Naive thymus-derived CD4-positive, alpha-beta T cell (primary cell): ENCODE data around the gene DUS2. TPM values are rescaled to one million over a fixed set of nuclear protein-coding genes. Genes with fewer than 3 reads are reported as not detected.

Experiments
- ATAC-seq: fragments of 150-1000 bp; cut with Tn5 transposase; 2 replicates; pipeline ENCODE4 v1.10.0; 2021; ENCODE audit warnings: mild to moderate bottlenecking, moderate library complexity
- CTCF ChIA-PET: fragments of 350-600 bp; sonication (Branson Sonifier 250); formaldehyde crosslinking; loops from one replicate; lab custom pipeline; 2021; ENCODE audit warnings: antibody characterized with exemption; lab: Charles Lee
- POLR2A ChIA-PET: fragments of 350-600 bp; sonication (Branson Sonifier 250); formaldehyde crosslinking; loops from one replicate; lab custom pipeline; 2021; ENCODE audit warnings: antibody characterized with exemption, inconsistent platforms; lab: Charles Lee
- DNase-seq, 9 donors: peaks; one replicate each; pipeline versions ENCODE4 v3.0.0 to v3.0.0-alpha.2; 2020 to 2022; ENCODE audit warnings: mixed read lengths in 1 of 9
- H3K27ac ChIP-seq: one replicate; pipeline ENCODE4 v1.7.0; 2013; ENCODE audit warnings: mild to moderate bottlenecking, low read depth, low read length, moderate library complexity
- H3K27me3 ChIP-seq, 2 donors: one replicate each; pipeline ENCODE4 v1.7.0; 2013; ENCODE audit warnings: low read length in 2 of 2, mild to moderate bottlenecking in 2 of 2, moderate library complexity in 2 of 2; ENCODE audit not compliant: control insufficient read depth in 2 of 2, insufficient read depth in 2 of 2
- H3K36me3 ChIP-seq, 3 experiments: 1 replicate in 2 of 3; 2 replicates in 1 of 3; pipeline ENCODE4 v1.7.0; 2013; ENCODE audit warnings: low read length in 3 of 3, mild to moderate bottlenecking in 3 of 3, moderate library complexity in 1 of 3; ENCODE audit not compliant: insufficient read depth in 3 of 3, control insufficient read depth in 2 of 3
- H3K4me1 ChIP-seq, 2 donors: one replicate each; pipeline ENCODE4 v1.7.0; 2013; ENCODE audit warnings: low read length in 2 of 2, mild to moderate bottlenecking in 2 of 2, moderate library complexity in 1 of 2; ENCODE audit not compliant: control insufficient read depth in 2 of 2, insufficient read depth in 2 of 2
- H3K4me3 ChIP-seq: 2 replicates; pipeline ENCODE4 v1.7.0; 2013; ENCODE audit warnings: mild to moderate bottlenecking, low read length
- H3K9me3 ChIP-seq, 3 experiments: 1 replicate in 2 of 3; 2 replicates in 1 of 3; pipeline ENCODE4 v1.7.0; 2013; ENCODE audit warnings: low read length in 3 of 3; ENCODE audit not compliant: control insufficient read depth in 2 of 3
- H3K27ac Mint-ChIP-seq, 9 donors: one replicate each; pipeline ENCODE4 v1.8.0; 2020 to 2022; ENCODE audit warnings: mixed read lengths in 9 of 9, mild to moderate bottlenecking in 8 of 9, moderate library complexity in 5 of 9, inconsistent platforms in 2 of 9
- H3K27me3 Mint-ChIP-seq, 5 donors: one replicate each; pipeline ENCODE4 v1.8.0; 2021 to 2022; ENCODE audit warnings: mixed read lengths in 5 of 5, mild to moderate bottlenecking in 1 of 5
- H3K36me3 Mint-ChIP-seq, 5 donors: one replicate each; pipeline ENCODE4 v1.8.0; 2020 to 2022; ENCODE audit warnings: mixed read lengths in 5 of 5, mild to moderate bottlenecking in 3 of 5, inconsistent platforms in 1 of 5
- H3K4me1 Mint-ChIP-seq, 7 donors: one replicate each; pipeline ENCODE4 v1.8.0; 2020 to 2022; ENCODE audit warnings: mixed read lengths in 7 of 7, mild to moderate bottlenecking in 3 of 7, inconsistent platforms in 1 of 7
- H3K4me3 Mint-ChIP-seq, 10 donors: one replicate each; pipeline ENCODE4 v1.8.0; 2020 to 2022; ENCODE audit warnings: mild to moderate bottlenecking in 10 of 10, mixed read lengths in 10 of 10, moderate library complexity in 6 of 10, inconsistent platforms in 2 of 10
- H3K9me3 Mint-ChIP-seq, 11 donors: one replicate each; pipeline ENCODE4 v1.8.0; 2020 to 2022; ENCODE audit warnings: mixed read lengths in 11 of 11, mild to moderate bottlenecking in 4 of 11, inconsistent platforms in 1 of 11, moderate library complexity in 1 of 11
- intact Hi-C, 2 donors: fragments of 100-400 bp; cut with micrococcal nuclease; formaldehyde crosslinking; loops; one replicate each; pipeline ENCODE4 v1.15.1; 2023
- polyA plus RNA-seq, 2 donors: library from polyadenylated mRNA; unstranded; fragments of 300-500 nt; fragmentation: Illumina TruSeq; gene quantifications; one replicate each; pipeline ENCODE4 v1.2.3, GENCODE V29; 2021
- total RNA-seq, 6 experiments: library from RNA in 5 of 6; stranded (reverse) in 5 of 6; gene quantifications; 1 replicate in 5 of 6; 2 replicates in 1 of 6; pipeline ENCODE4 v1.2.3 and lab custom pipeline; 2021 to 2026

DUS2 gene
- total and polyA plus RNA-seq, 7 experiments from 2014 or later, result 8.7 to 25.9 (median 15.3) TPM

- ChIA-PET POLR2A (interaction anchor here (0.7 to 17.2 kb wide), 6 partner anchors 7 to 226 kb away, joined by 3 to 300 read pairs (median 4); partner anchors contain the start of genes DDX28, DPEP2, DUS2 and NFATC3), CTCF (interaction anchor here (0.6 to 2.6 kb wide), 3 partner anchors 8 to 137 kb away, joined by 3 to 23 read pairs (median 3); partner anchors contain the start of gene NFATC3)
- Histone ChIP-seq H3K9me3 (no peaks in the 10 kb centered on the region), H3K4me1 (peaks cover 74 to 86% of the 10 kb centered on the region in 2 donors), H3K36me3 (peaks cover 0 to 14% (median 0%) of the 10 kb centered on the region in 3 experiments), H3K4me3 (no peak overlapping the region), H3K27ac (peak overlapping the region; percentile 35), H3K27me3 (no peaks in the 10 kb centered on the region)
- Mint-ChIP-seq H3K27ac (peak overlapping the region; percentile 15 to 90 (median 79)), H3K27me3 (no peaks in the 10 kb centered on the region), H3K4me3 (peak overlapping the region in 3 of 10 donors; percentile 11 to 59 (median 21)), H3K4me1 (peaks cover 63 to 88% (median 83%) of the 10 kb centered on the region in 7 donors), H3K36me3 (peaks cover 7 to 43% (median 20%) of the 10 kb centered on the region in 5 donors), H3K9me3 (no peaks in the 10 kb centered on the region)
- DNase-seq, result no peak
- ATAC-seq, result no peak
- intact Hi-C loops, result no loop called here
Measured at GRCh38 chr16:68076560-68076959, 53.5 kb downstream of the DUS2 start.

DNA sequence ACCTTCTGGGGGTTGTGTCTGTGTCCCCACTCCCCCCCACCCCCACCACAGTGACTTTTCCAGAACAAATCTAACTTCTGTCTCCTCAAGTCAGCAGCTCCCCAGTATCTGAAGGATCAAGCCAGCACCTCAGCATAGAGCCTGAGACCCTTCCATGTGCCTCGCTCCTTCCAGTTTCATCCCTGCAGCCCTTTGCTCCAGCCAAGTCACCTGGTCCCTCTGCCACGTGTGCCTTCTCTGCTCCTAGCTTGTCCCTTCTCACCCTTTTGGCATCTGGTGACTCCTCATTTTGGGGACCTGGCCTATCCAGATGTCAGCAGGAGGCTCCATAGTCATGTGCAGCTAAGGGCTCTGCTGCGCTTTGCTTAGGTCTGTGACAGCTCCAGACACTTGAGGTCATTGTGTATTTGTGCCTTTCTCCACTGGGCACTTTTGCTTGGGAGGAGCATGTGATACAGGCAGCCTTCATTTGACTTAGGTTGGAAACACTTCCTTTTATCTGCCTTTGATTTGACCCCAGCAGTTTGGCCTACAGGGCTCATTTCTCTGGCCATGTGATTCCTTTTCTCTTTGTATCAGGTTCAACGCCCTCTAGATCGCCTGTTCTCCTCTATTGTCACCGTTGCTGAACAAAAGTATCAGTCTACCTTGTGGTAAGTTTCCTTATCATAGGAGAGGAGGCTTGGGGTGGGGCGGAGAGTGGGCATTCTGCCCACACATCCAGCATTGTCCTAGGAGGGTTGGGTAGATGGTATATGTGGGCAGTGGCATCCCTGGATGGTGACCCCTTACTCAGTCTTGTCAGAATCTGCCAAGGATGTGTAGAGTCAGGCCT is 55.0 kb downstream of the DUS2 start:
- intact Hi-C loops, result no loop called here
- no peaks in the 10 kb centered on the region for H3K27me3 Mint-ChIP-seq
- peaks cover 0 to 10% (median 0%) of the 10 kb centered on the region in 3 experiments for H3K36me3 ChIP-seq
- ChIA-PET POLR2A (interaction anchor here (12.7 kb wide), 1 partner anchor 10 kb away, joined by 300 read pairs; no protein-coding TSS in a partner anchor), CTCF (no interaction called here)
- peaks cover 80 to 87% of the 10 kb centered on the region in 2 donors for H3K4me1 ChIP-seq
- H3K27me3 ChIP-seq, result no peaks in the 10 kb centered on the region
- no peak for DNase-seq
- no peak overlapping the region for H3K4me3 ChIP-seq
- peak overlapping the region; percentile 76 for H3K27ac ChIP-seq
- no peaks in the 10 kb centered on the region for H3K9me3 ChIP-seq
- peaks cover 69 to 88% (median 83%) of the 10 kb centered on the region in 7 donors for H3K4me1 Mint-ChIP-seq
- no peaks in the 10 kb centered on the region for H3K9me3 Mint-ChIP-seq
- H3K27ac Mint-ChIP-seq, result peak overlapping the region; percentile 56 to 95 (median 92)
- H3K4me3 Mint-ChIP-seq, result peak overlapping the region in 6 of 10 donors; percentile 4 to 85 (median 60)
- ATAC-seq, result no peak
- peaks cover 7 to 41% (median 20%) of the 10 kb centered on the region in 5 donors for H3K36me3 Mint-ChIP-seq

DNA sequence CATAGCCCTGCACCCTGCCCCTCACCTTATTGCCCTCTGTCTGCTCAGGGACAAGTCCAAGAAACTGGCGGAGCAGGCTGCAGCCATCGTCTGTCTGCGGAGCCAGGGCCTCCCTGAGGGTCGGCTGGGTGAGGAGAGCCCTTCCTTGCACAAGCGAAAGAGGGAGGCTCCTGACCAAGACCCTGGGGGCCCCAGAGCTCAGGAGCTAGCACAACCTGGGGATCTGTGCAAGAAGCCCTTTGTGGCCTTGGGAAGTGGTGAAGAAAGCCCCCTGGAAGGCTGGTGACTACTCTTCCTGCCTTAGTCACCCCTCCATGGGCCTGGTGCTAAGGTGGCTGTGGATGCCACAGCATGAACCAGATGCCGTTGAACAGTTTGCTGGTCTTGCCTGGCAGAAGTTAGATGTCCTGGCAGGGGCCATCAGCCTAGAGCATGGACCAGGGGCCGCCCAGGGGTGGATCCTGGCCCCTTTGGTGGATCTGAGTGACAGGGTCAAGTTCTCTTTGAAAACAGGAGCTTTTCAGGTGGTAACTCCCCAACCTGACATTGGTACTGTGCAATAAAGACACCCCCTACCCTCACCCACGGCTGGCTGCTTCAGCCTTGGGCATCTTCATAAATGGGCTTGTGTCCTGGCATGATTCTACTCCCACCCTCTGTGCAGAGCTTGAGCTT is 55.8 kb downstream of the DUS2 start:
- peak overlapping the region; percentile 40 for H3K4me3 ChIP-seq
- H3K27me3 Mint-ChIP-seq, result no peaks in the 10 kb centered on the region
- H3K9me3 Mint-ChIP-seq, result no peaks in the 10 kb centered on the region
- POLR2A ChIA-PET, result interaction anchor here (0.6 to 12.7 kb wide), 6 partner anchors 11 to 339 kb away, joined by 3 to 300 read pairs (median 5); no protein-coding TSS in a partner anchor
- H3K27ac ChIP-seq, result peak overlapping the region; percentile 76
- CTCF ChIA-PET, result interaction anchor here (2.9 kb wide), 1 partner anchor 14 kb away, joined by 13 read pairs; no protein-coding TSS in a partner anchor
- H3K27ac Mint-ChIP-seq, result peak overlapping the region; percentile 85 to 95 (median 93)
- DNase-seq (peak in 1 of 9 donors; percentile 25), ATAC-seq (no peak)
- no peaks in the 10 kb centered on the region for H3K27me3 ChIP-seq
- H3K4me3 Mint-ChIP-seq, result peak overlapping the region; percentile 21 to 86 (median 80)
- no peaks in the 10 kb centered on the region for H3K9me3 ChIP-seq
- H3K4me1 Mint-ChIP-seq, result peaks cover 75 to 93% (median 88%) of the 10 kb centered on the region in 7 donors
- peaks cover 0 to 7% (median 0%) of the 10 kb centered on the region in 3 experiments for H3K36me3 ChIP-seq
- intact Hi-C loops, result loop anchor here (1.0 kb wide), 1 partner anchor 9 kb away; no protein-coding TSS in a partner anchor
- peaks cover 86 to 88% of the 10 kb centered on the region in 2 donors for H3K4me1 ChIP-seq
- H3K36me3 Mint-ChIP-seq, result peaks cover 7 to 40% (median 20%) of the 10 kb centered on the region in 5 donors

GRCh38 chr16:68079376-68079625 is 56.2 kb downstream of the DUS2 start:
- Mint-ChIP-seq H3K4me3 (peak overlapping the region; percentile 55 to 86 (median 80)), H3K9me3 (no peaks in the 10 kb centered on the region), H3K27me3 (no peaks in the 10 kb centered on the region), H3K27ac (peak overlapping the region; percentile 85 to 95 (median 93)), H3K36me3 (peaks cover 7 to 36% (median 16%) of the 10 kb centered on the region in 5 donors), H3K4me1 (peaks cover 75 to 93% (median 88%) of the 10 kb centered on the region in 7 donors)
- POLR2A ChIA-PET, result interaction anchor here (0.9 to 12.7 kb wide), 6 partner anchors 11 to 339 kb away, joined by 3 to 300 read pairs (median 8); no protein-coding TSS in a partner anchor
- H3K4me3 ChIP-seq, result peak overlapping the region; percentile 40
- peaks cover 86 to 88% of the 10 kb centered on the region in 2 donors for H3K4me1 ChIP-seq
- CTCF ChIA-PET, result interaction anchor here (2.9 to 6.8 kb wide), 2 partner anchors 9 to 15 kb away, joined by 13 to 57 read pairs; no protein-coding TSS in a partner anchor
- peak overlapping the region; percentile 76 for H3K27ac ChIP-seq
- no peaks in the 10 kb centered on the region for H3K9me3 ChIP-seq
- no peak for DNase-seq
- ATAC-seq, result no peak
- H3K36me3 ChIP-seq, result peaks cover 0 to 7% (median 0%) of the 10 kb centered on the region in 3 experiments
- intact Hi-C loops, result loop anchor here (1.0 kb wide), 1 partner anchor 9 kb away; no protein-coding TSS in a partner anchor
- H3K27me3 ChIP-seq, result no peaks in the 10 kb centered on the region

DNA sequence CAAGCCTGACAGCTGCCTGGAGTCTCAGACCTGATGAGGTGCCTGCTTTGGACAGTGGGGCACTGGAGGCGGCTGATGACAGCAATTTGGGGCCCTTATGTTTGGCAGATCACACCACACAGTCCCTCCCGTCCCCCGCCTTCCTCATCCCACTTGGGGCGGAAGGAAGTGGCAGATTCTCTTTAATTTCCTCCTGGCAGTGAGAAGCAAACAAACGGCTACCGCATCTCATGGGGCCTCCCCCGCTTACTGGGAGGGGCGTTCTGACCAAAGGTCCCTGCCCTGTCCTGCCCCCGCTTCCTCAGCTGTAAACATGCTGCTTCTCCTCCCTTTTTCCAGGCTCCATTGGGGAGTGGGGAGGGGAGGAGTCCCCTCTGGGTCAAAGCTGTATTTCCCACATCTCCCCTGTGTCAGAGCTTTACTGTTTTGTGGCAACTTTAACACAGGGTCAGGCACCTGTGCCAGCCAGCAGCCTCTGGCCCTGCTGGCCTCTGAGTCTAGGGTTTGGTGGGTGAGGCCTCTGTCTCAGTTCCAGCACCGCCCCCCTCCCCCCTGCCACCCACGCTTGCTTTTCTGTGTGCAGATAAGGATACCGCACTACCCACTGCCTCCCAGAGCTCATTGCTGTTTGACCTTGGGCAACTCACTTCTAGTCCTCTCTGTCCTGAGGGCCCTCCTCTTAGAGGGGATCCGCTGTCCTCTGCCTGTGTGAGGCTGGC is 56.7 kb downstream of the DUS2 start:
- H3K9me3 ChIP-seq, result no peaks in the 10 kb centered on the region
- ATAC-seq, result peak; percentile 68
- no peaks in the 10 kb centered on the region for H3K27me3 ChIP-seq
- H3K27ac ChIP-seq, result peak overlapping the region; percentile 76
- CTCF ChIA-PET, result interaction anchor here (0.8 to 6.8 kb wide), 4 partner anchors 9 to 162 kb away, joined by 3 to 57 read pairs (median 9); no protein-coding TSS in a partner anchor
- Mint-ChIP-seq H3K4me1 (peaks cover 70 to 91% (median 85%) of the 10 kb centered on the region in 7 donors), H3K4me3 (peak overlapping the region; percentile 55 to 86 (median 80)), H3K36me3 (peaks cover 7 to 32% (median 11%) of the 10 kb centered on the region in 5 donors), H3K9me3 (no peaks in the 10 kb centered on the region), H3K27ac (peak overlapping the region; percentile 85 to 95 (median 93)), H3K27me3 (no peaks in the 10 kb centered on the region)
- H3K36me3 ChIP-seq, result peaks cover 0 to 7% (median 0%) of the 10 kb centered on the region in 3 experiments
- H3K4me1 ChIP-seq, result peaks cover 83 to 87% of the 10 kb centered on the region in 2 donors
- POLR2A ChIA-PET, result interaction anchor here (0.6 to 12.7 kb wide), 11 partner anchors 11 to 338 kb away, joined by 3 to 300 read pairs (median 5); partner anchors contain the start of gene DPEP2
- DNase-seq, result peak in 8 of 9 donors; percentile 56 to 83 (median 68)
- intact Hi-C loops, result loop anchor here (1.0 to 10.0 kb wide), 5 partner anchors 9 to 1255 kb away; partner anchors contain the start of genes COG8 (in 1 of the 2), CTCF (in 1 of the 2), DDX28 (in 1 of the 2) and DUS2 (in 1 of the 2)
- peak overlapping the region; percentile 44 for H3K4me3 ChIP-seq
